Adrenal gland (tissue), 5 donors: ENCODE measurements around the gene TNNT2.

Experiments used
- CTCF ChIP-seq, 6 experiments: fragments of 450-650 bp in 4 of 6; fragments of 200-600 bp in 2 of 6; sonication (generic) in 1 of 6; IDR thresholded peaks; 1 replicate in 5 of 6; 2 replicates in 1 of 6; pipeline versions ENCODE4 v1.5.1 to v1.8.0; 2016 to 2021; ENCODE audit warnings: antibody characterized with exemption in 6 of 6, mild to moderate bottlenecking in 2 of 6, moderate library complexity in 1 of 6
- POLR2A ChIP-seq, 2 donors: fragments of 450-650 bp; IDR thresholded peaks; one replicate each; pipeline ENCODE4 v1.6.1; 2017; ENCODE audit warnings: antibody characterized with exemption in 2 of 2, mild to moderate bottlenecking in 2 of 2, moderate library complexity in 1 of 2
- donor health status: DM: no; HTN: no; CAD: no.

GRCh38 chr1:201400212-201400851 lies 22.9 kb upstream of the TNNT2 start:
- TF ChIP-seq POLR2A (IDR thresholded peaks at IDR 0.05): no peak
- no peak for TF ChIP-seq CTCF (IDR thresholded peaks at IDR 0.05)
